HEK293T (cell line): ENCODE results near the gene HOMER3.

ENCODE experiments used
- ARNT ChIP-seq: fragments of 450-650 bp; IDR thresholded peaks from 2 replicates; pipeline ENCODE4 v1.6.1; 2017; ENCODE audit warnings: mild to moderate bottlenecking
- BHLHE40 ChIP-seq: fragments of 450-650 bp; IDR thresholded peaks from 2 replicates; pipeline ENCODE4 v1.6.1; 2016; ENCODE audit warnings: mild to moderate bottlenecking, moderate library complexity, borderline replicate concordance
- CTBP1 ChIP-seq: fragments of 450-650 bp; IDR thresholded peaks from 2 replicates; pipeline ENCODE4 v1.6.1; 2016; ENCODE audit warnings: borderline replicate concordance
- ELF4 ChIP-seq: fragments of 450-650 bp; IDR thresholded peaks from 2 replicates; pipeline ENCODE4 v1.6.1; 2017; ENCODE audit warnings: antibody characterized with exemption
- FOXA1 ChIP-seq: fragments of 450-650 bp; IDR thresholded peaks from 2 replicates; pipeline ENCODE4 v1.6.1; 2016; ENCODE audit warnings: mild to moderate bottlenecking
- FOXK2 ChIP-seq: fragments of 450-650 bp; IDR thresholded peaks from 2 replicates; pipeline ENCODE4 v1.6.1; 2016; ENCODE audit warnings: mild to moderate bottlenecking
- FOXM1 ChIP-seq: fragments of 450-650 bp; IDR thresholded peaks from 2 replicates; pipeline ENCODE4 v1.6.1; 2017; ENCODE audit warnings: mild to moderate bottlenecking, borderline replicate concordance
- HDGF ChIP-seq: fragments of 450-650 bp; IDR thresholded peaks from 2 replicates; pipeline ENCODE4 v1.6.1; 2017; ENCODE audit warnings: antibody characterized with exemption, borderline replicate concordance
- SP1 ChIP-seq: fragments of 450-650 bp; IDR thresholded peaks from 2 replicates; pipeline ENCODE4 v1.6.1; 2017
- SUZ12 ChIP-seq: fragments of 450-650 bp; IDR thresholded peaks from 2 replicates; pipeline ENCODE4 v1.6.1; 2016; ENCODE audit warnings: mild to moderate bottlenecking
- TARDBP ChIP-seq: fragments of 450-650 bp; IDR thresholded peaks from 2 replicates; pipeline ENCODE4 v1.6.1; 2016
- ZNF384 ChIP-seq: fragments of 450-650 bp; IDR thresholded peaks from 2 replicates; pipeline ENCODE4 v1.6.1; 2016
- TF ChIP-seq, protein P1 (sequence below): fragments of 450-650 bp; IDR thresholded peaks from 2 replicates; pipeline ENCODE4 v1.6.1; 2016

DNA sequence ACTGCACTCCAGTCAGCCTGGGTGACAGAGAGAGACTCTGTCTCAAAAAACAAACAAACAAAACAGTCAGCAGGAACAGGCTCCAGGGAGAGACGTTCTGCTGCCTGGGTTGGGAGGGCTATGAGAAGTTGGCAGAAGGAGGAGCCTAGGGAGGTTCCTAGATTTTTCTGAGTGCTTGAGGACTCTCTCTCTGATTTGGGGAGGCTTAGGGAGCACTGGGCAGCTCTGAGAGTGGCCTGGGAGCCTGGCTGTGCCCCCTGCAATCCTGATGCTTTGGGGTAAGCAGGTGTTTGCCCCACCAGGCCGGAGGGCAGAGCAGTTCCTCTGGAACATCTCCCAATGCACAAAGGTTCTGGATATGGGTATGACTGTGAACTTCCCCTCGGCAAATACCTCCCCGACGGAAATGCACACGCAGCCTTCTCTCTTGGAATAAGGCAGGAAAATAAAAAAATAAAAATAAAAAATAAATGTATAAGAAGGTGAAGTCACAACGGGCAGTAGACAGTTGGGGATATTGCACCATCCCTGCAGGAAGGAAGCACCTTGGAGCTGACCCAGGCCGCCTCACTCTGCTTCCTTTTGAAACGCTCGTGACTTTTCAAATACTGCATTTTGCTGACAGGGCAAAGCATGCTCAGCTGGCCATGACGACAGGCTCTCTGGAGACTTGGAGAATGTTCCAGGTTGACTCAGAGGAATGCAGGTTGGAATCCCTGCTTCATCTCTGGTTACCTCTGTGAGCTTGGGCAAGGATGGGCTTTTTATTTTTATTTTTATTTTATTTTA is 26.5 kb upstream of the HOMER3 start:
- no peak for TF ChIP-seq BHLHE40
- no peak for TF ChIP-seq SP1
- TF ChIP-seq HDGF: no peak
- no peak for TF ChIP-seq TARDBP
- no peak for TF ChIP-seq FOXM1
- no peak for TF ChIP-seq CTBP1
- no peak for TF ChIP-seq ARNT
- no peak for TF ChIP-seq ELF4
- no peak for TF ChIP-seq FOXA1
- TF ChIP-seq ZNF384: no peak
- TF ChIP-seq, protein P1, sequence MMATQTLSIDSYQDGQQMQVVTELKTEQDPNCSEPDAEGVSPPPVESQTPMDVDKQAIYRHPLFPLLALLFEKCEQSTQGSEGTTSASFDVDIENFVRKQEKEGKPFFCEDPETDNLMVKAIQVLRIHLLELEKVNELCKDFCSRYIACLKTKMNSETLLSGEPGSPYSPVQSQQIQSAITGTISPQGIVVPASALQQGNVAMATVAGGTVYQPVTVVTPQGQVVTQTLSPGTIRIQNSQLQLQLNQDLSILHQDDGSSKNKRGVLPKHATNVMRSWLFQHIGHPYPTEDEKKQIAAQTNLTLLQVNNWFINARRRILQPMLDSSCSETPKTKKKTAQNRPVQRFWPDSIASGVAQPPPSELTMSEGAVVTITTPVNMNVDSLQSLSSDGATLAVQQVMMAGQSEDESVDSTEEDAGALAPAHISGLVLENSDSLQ: no peak
- TF ChIP-seq FOXK2: no peak
- TF ChIP-seq SUZ12: no peak
